ENCODE results near the gene IRF2BP2.
"Not testable (repeated sequence)": the region's sequence is repeated elsewhere in the genome, so short reads cannot be mapped to it uniquely, and the experiment has no call there.

The IRF2BP2 gene

DNA sequence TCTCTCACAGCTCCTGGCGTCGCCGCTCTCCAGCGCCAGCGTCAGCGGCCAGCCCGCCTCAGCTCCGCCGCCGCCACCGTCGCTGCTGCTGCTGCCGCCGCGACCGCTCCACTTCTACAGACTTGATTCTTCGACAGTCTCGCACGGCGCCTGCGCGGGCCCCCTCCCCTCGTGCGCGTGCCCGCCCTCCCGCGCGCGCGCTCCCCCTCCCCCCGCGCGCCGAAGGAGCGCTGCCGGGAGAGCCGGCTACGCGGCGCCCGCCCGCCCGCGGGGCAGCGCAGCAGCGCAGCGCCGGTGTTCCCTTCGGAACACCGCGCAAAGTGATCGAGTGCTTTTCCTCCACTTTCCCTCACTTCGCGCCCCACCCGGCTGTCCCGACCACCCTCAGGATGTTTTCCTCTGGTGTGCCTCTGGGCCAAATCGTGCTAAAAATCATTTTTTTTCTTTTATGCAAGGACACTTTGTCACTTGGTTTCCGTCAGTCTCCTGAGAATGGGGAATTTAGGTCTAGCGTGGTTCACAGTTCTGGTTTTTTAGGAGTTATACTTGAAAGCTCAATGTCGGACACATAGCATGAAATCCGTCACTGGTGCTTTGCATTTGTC lies at the start of gene IRF2BP2:
Gene IRF2BP2 (minus strand): TSS at position 118 of the 605 bp plus-strand sequence. CDS start 684 bp downstream, outside the sequence.
- DNase-seq (ENCODE audit: low read depth): peak; percentile 74

GRCh38 chr1:234659538-234659937 lies 49.6 kb upstream of the IRF2BP2 start:
- no peak for DNase-seq (ENCODE audit: low read depth)

- DNase-seq (ENCODE audit: low read depth): no peak
Observed at GRCh38 chr1:234658138-234658537, 48.2 kb upstream of the IRF2BP2 start.

DNA sequence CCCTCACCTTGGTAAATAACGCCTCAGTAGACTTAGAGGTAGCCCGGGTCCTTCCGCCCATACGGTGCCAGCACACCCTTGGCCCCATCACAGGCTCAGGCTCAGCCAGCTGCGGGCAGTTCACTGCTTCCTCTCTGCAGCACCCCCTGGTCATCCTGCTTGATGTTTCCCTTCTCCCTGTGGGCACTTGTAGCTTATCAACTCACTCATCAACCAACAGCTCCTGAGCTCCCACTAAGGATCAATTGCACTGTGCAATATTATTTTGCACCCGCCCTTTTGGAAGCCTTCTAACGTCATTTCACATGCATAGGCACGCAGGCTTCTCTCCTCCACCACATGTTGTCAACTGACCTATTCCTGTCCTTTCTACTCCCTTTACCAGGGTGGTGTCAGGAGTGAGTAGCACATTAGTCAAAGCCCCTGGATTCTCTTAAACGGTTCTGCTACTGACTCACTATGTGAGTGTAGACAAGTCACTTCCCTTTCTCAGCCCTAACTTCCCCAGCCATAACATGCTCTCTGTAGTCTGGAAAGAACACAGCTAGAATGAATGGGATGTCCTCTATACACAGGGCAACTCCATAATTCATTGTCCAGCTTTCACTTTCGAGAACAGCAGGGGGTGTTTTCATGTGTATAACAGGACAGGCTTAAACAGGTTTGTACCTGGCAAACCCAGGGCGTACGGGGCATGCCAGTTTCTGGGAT lies 47.1 kb upstream of the IRF2BP2 start:
- no peak for DNase-seq (ENCODE audit: low read depth)

GRCh38 chr1:234656070-234656895 lies 46.3 kb upstream of the IRF2BP2 start:
- no peak for DNase-seq (ENCODE audit: low read depth)

DNA sequence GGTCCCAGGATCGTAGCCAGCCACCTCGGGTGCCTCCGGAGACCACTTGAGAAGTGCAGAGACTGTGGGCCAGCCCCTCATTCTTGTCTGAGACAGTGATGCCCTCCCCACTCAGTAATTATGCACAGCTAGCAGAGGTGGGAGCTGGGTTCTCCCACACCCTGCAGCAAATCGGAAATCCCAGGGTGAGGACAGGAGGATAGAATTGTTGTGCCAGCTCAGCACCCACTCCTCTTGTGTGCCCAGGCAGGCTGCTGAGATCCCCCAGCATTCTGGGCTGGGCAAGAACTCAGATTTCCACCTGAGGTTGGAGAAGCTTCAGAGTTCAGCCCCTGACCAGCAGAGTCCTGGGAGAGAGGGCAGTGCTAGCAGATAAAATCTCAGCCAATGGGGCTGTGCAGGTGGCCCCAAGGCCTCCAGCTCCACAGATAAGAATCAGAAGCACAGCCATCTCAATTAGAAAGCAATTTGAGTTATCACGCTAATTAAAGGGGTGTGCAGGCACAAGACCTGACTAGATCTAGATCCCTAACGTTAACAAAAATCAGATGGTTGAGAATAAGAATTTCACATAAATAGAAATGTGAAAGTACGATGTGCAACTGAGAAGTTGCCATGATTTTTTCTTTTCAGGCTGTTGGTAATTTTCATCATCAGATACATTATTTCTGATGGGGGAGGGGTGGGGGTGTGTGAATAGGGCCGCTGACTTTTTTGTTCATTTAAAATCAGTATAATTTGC lies 45.5 kb upstream of the IRF2BP2 start:
- no peak for DNase-seq (ENCODE audit: low read depth)

- no peak for DNase-seq (ENCODE audit: low read depth)
Observed at GRCh38 chr1:234654002-234654733, 44.2 kb upstream of the IRF2BP2 start.

DNA sequence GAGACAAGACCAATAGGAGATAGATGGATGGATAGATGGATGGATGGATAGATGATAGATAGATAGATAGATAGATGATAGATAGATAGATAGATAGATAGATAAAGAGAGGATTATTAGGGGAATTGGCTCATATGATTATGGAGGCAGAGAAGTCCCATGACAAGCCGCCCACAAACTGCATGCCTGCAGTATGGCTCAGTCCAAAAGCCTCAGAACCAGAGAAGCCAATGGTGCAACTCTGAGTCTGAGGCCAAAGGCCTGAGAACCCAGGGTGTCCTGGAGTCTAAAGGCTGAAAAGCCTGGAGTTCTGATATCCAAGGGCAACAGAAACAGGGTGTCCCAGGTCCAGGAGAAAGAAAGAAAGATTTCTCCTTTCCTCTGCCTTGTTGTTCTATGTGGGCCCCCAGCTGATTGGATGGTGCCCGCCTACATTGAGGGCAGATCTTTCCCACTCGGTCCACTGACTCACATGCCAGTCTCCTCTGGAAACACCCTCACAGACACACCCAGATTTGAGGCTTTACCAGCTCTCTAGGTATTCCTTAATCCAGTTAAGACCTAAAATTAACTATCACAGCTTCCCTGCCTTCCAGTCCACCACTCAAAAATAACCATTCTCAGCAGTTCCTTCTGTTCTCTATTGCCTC lies 39.6 kb upstream of the IRF2BP2 start:
- DNase-seq (ENCODE audit: low read depth): no peak

DNA sequence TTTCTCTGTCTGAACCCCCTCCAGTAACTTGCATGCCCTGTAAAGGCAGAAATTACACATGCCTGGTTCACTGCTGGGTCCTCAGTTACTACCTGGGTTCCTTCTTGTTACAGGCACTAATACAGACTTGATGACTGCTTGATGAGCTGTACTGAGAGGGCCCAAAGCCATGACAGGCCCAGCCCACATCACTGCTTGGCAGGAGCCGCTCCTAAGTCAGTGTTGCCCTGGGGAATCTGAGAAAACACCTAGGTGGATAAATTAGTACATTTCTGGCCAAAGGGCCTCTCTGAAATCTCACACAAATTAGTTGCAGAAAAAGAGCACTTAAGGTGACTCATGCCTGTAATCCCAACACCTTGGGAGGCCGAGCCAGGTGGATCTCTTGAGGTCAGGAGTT lies 37.8 kb upstream of the IRF2BP2 start:
- DNase-seq (ENCODE audit: low read depth): no peak

GRCh38 chr1:234647245-234647644 lies 37.3 kb upstream of the IRF2BP2 start:
- no peak for DNase-seq (ENCODE audit: low read depth)

GRCh38 chr1:234645964-234646363 lies 36.0 kb upstream of the IRF2BP2 start:
- no peak for DNase-seq (ENCODE audit: low read depth)

DNA sequence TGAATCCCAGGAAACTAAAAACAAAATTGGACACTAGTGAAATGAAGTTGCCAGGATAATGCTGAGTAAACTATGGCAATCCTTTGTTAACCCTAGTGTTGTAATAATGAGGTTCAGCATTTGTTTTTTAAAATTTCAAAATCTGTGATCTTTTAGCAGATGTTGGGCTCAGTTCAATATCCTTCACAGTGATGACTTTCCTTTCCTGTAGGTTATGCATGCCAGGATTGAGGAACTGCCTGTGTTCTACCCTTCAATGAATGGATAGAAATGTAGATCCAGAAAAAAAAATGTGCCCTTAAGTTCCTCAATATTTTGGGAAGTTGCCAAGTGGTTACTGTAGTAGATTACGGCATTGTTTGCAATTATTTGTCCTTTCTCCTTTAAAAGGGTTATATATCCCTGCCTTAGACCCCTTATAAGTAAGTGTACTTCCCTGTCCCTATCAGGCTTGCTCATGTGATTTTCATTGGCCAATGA lies 35.5 kb upstream of the IRF2BP2 start:
- no peak for DNase-seq (ENCODE audit: low read depth)

GRCh38 chr1:234644928-234645327 lies 35.0 kb upstream of the IRF2BP2 start:
- no peak for DNase-seq (ENCODE audit: low read depth)

GRCh38 chr1:234643850-234644134 lies 33.8 kb upstream of the IRF2BP2 start:
- DNase-seq (ENCODE audit: low read depth): no peak

GRCh38 chr1:234643111-234643849 lies 33.3 kb upstream of the IRF2BP2 start:
- no peak for DNase-seq (ENCODE audit: low read depth)

GRCh38 chr1:234642428-234642827 lies 32.5 kb upstream of the IRF2BP2 start:
- DNase-seq (ENCODE audit: low read depth): no peak

DNA sequence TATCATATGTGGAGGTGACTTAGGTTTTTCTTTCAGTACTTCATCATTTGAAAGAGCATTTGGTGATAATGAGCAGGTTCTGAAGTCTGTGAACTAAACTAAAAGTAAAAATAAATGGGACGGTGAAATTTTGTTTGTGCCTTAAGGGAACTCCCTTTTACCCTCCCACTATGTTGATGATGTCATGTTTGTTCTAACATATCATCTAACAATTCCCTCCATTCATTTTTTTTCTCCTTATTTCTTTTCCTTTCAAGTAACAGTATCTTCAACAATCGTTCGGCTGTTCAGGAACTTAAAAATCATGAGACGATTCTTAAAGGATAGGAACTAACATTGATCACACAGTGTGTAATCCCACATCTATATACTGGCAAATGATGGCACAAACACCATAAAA lies 30.0 kb upstream of the IRF2BP2 start:
- DNase-seq (ENCODE audit: low read depth): no peak

DNA sequence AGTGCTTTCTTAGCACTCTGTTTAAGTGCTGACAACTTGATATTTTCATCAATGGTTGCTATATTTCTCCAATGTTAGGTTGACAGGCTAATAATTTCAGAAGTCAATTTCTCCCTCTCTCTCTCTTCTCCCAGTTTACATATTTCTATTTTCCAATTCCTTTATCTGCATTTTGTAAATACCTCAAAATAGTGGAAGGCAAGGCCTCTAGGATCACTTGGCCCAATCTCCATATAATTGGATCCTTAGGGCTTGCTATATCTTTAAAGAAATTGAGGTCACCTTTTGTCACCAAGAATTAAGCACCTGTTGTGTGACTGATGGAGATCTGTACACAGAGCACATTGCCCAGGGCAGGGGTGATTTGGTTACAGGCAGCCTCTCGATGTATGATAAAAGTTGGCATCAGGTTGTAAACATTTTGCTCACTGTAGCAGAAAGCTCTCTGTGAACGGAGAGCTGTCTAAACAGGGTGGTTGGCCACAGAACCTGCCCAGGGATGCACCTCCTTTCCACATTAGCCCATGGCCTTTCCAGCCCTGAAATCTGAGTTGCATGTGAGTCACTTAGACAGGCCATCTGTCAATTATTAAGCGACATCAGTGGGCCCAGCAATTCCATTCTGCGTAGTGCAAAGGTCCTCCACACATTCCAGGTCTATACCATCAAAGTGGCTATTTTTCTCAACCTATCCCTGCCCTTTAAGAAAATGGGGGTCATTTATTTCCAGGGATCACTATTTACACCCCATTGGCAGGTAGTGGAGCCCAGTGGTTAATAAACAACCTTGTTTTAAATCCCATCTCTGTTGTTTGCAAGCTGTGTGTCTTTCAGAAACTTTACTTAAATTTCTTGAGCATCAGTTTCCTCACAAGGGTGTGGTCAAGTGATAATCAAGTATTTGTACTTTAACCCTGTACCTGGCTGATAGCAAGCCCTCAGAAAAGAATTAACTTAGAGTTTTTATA lies 29.1 kb upstream of the IRF2BP2 start:
- DNase-seq (ENCODE audit: low read depth): no peak

DNA sequence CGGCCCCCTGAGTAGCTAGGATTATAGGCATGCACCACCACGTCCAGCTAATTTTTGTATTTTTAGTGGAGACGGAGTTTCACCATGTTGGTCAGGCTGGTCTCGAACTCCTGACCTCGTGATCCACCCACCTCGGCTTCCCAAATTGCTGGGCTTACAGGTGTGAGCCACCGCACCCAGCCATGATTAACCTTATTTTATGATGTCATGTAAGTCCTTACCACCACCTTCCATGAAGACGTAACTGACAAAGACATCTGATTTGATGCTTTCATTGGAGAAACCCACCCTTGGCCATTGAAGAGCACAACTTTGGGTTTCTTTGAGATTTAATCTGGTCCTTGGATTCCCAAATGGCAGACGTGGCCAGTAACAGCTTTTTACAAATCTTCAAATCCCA lies 24.9 kb upstream of the IRF2BP2 start:
- not testable (repeated sequence) for DNase-seq (ENCODE audit: low read depth)
